Activated B cell treated with CpG ODN at 0.5 μM for 24 hours (primary cell): Measurements from ENCODE around the gene SUGCT. TPM values are rescaled to one million over a fixed set of nuclear protein-coding genes. Genes with fewer than 3 reads are reported as not detected.

Experiments used
- ATAC-seq: fragments of 200-7000 bp; cut with Tn5 transposase; one replicate; pipeline ENCODE4 v1.10.0; 2021; ENCODE audit warnings: low read depth, mild to moderate bottlenecking, moderate library complexity
- CTCF ChIA-PET: fragments of 350-600 bp; sonication (Branson Sonifier 250); formaldehyde crosslinking; loops from one replicate; lab custom pipeline; 2021; ENCODE audit warnings: antibody characterized with exemption; lab: Charles Lee
- POLR2A ChIA-PET: fragments of 350-600 bp; sonication (Branson Sonifier 250); formaldehyde crosslinking; loops from one replicate; lab custom pipeline; 2021; ENCODE audit warnings: antibody characterized with exemption; lab: Charles Lee
- DNase-seq: peaks from one replicate; pipeline ENCODE4 v3.0.0; 2022
- H3K27ac Mint-ChIP-seq: one replicate; pipeline ENCODE4 v1.8.0; 2020; ENCODE audit warnings: mixed read lengths
- H3K27me3 Mint-ChIP-seq: one replicate; pipeline ENCODE4 v1.8.0; 2021; ENCODE audit warnings: mixed read lengths
- H3K36me3 Mint-ChIP-seq: one replicate; pipeline ENCODE4 v1.8.0; 2021; ENCODE audit warnings: low read depth, mixed read lengths
- H3K4me1 Mint-ChIP-seq: one replicate; pipeline ENCODE4 v1.8.0; 2021; ENCODE audit warnings: mixed read lengths
- H3K4me3 Mint-ChIP-seq: one replicate; pipeline ENCODE4 v1.8.0; 2020; ENCODE audit warnings: mild to moderate bottlenecking, mixed read lengths
- H3K9me3 Mint-ChIP-seq: one replicate; pipeline ENCODE4 v1.8.0; 2020; ENCODE audit warnings: mixed read lengths
- intact Hi-C: fragments of 100-400 bp; cut with micrococcal nuclease; formaldehyde crosslinking; loops from one replicate; pipeline ENCODE4 v1.15.1; 2024
- total RNA-seq: library from RNA; stranded (reverse); gene quantifications from 2 replicates; pipeline ENCODE4 v1.2.3, GENCODE V29; 2022
- TF ChIP-seq, protein P1 (sequence below): fragments of 200-600 bp; IDR thresholded peaks from one replicate; pipeline ENCODE4 v1.8.0; 2022; ENCODE audit warnings: antibody characterized with exemption, mild to moderate bottlenecking

The SUGCT gene
- total RNA-seq, 1 donor from 2014 or later = 1.3 TPM

DNA sequence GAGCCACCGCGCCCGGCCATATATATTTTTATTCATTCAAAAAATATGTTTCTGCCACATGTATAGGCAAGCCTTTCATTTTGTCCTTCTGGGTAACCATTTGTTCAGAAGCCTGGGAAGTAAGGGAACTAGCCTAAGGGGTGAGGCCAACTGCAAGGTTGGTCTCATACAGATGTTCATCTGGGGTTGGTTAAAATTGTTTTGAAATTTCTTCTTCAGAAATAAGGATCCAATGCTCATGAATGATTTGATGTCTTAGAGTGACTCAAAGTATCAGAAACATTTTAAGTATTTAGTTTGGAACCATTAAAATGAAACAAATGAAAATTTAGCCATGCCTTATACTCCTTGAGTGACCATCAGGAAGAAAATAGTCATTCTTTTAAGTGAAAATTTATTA is 397.2 kb downstream of the SUGCT start:
- no peak overlapping the region for H3K27ac Mint-ChIP-seq
- no peaks in the 10 kb centered on the region for H3K4me1 Mint-ChIP-seq
- DNase-seq = no peak
- intact Hi-C loops = no loop called here
- no peak overlapping the region for H3K4me3 Mint-ChIP-seq
- no peaks in the 10 kb centered on the region for H3K9me3 Mint-ChIP-seq
- CTCF ChIA-PET = no interaction called here
- H3K36me3 Mint-ChIP-seq = no peaks in the 10 kb centered on the region
- POLR2A ChIA-PET = no interaction called here
- TF ChIP-seq, protein P1, sequence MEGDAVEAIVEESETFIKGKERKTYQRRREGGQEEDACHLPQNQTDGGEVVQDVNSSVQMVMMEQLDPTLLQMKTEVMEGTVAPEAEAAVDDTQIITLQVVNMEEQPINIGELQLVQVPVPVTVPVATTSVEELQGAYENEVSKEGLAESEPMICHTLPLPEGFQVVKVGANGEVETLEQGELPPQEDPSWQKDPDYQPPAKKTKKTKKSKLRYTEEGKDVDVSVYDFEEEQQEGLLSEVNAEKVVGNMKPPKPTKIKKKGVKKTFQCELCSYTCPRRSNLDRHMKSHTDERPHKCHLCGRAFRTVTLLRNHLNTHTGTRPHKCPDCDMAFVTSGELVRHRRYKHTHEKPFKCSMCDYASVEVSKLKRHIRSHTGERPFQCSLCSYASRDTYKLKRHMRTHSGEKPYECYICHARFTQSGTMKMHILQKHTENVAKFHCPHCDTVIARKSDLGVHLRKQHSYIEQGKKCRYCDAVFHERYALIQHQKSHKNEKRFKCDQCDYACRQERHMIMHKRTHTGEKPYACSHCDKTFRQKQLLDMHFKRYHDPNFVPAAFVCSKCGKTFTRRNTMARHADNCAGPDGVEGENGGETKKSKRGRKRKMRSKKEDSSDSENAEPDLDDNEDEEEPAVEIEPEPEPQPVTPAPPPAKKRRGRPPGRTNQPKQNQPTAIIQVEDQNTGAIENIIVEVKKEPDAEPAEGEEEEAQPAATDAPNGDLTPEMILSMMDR = no peak
- ATAC-seq = no peak
- H3K27me3 Mint-ChIP-seq = no peaks in the 10 kb centered on the region

DNA sequence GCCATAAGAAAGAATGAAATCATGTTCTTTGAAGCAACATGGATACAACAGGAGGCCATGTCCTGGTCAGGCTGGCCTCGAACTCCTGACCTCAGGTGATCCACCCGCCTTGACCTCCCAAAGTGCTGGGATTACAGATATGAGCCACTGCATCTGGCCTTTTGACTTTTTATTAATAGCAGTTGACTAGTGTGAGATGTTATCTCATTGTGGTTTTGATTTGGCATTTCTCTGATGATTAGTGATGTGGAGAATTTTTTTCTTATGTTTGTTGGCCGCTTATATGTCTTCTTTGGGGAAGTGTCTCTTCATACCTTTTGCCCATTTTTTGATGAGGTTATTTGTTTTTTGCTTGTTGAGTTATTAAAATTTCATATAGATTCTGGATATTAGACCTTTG is 400.9 kb downstream of the SUGCT start:
- intact Hi-C loops = no loop called here
- DNase-seq = no peak
- ATAC-seq = no peak
- no peaks in the 10 kb centered on the region for H3K36me3 Mint-ChIP-seq
- no peak overlapping the region for H3K4me3 Mint-ChIP-seq
- no peaks in the 10 kb centered on the region for H3K9me3 Mint-ChIP-seq
- TF ChIP-seq, protein P1 = no peak
- ChIA-PET POLR2A (no interaction called here), CTCF (no interaction called here)
- H3K27me3 Mint-ChIP-seq = no peaks in the 10 kb centered on the region
- no peak overlapping the region for H3K27ac Mint-ChIP-seq
- H3K4me1 Mint-ChIP-seq = no peaks in the 10 kb centered on the region

DNA sequence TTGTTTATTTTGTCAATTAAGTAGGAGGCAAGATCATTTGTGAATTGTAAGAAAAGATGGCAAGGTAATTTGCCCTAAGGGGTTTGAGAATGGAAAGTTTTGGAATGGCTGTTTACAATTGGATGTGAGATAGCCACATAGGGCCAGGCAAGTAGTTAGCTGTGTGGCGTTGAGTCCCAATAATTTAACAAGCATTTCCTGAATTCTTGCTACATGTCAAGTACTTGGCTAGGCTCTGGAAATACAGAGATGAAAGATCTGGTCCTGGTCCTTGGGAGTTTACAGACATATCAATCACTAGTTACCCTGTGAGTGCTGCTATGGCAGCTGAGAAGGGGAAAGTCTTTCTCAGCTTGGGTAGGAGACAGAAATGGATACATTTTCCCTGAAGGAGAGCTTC is 401.6 kb downstream of the SUGCT start:
- H3K4me3 Mint-ChIP-seq = no peak overlapping the region
- H3K27me3 Mint-ChIP-seq = no peaks in the 10 kb centered on the region
- H3K9me3 Mint-ChIP-seq = no peaks in the 10 kb centered on the region
- TF ChIP-seq, protein P1 = no peak
- ATAC-seq (no peak), DNase-seq (no peak)
- H3K4me1 Mint-ChIP-seq = no peaks in the 10 kb centered on the region
- H3K36me3 Mint-ChIP-seq = no peaks in the 10 kb centered on the region
- H3K27ac Mint-ChIP-seq = no peak overlapping the region
- intact Hi-C loops = no loop called here
- ChIA-PET POLR2A (no interaction called here), CTCF (no interaction called here)

DNA sequence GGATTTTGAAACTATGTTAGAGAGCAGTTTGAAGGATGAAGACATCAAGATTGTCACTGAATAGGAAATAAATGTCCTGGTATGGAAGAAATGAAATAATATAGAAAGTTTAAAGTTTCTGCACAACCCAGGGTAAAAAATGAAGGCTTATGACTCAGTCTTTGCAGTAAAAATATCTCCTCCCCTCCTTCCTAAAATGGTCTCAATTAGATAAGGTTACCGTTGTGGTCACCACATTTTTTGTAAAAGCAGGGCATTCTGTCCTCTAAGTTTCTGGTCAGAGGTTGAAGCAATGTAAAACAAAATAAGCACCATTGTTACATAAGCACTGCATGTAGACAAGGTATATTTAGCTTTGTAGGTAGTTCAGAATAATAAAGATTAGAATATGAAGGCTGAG is 403.5 kb downstream of the SUGCT start:
- intact Hi-C loops = no loop called here
- Mint-ChIP-seq H3K36me3 (no peaks in the 10 kb centered on the region), H3K4me3 (no peak overlapping the region), H3K27me3 (no peaks in the 10 kb centered on the region), H3K4me1 (no peaks in the 10 kb centered on the region), H3K27ac (no peak overlapping the region), H3K9me3 (no peaks in the 10 kb centered on the region)
- no peak for DNase-seq
- no peak for ATAC-seq
- ChIA-PET POLR2A (interaction anchor here (0.7 kb wide), 1 partner anchor 1629 kb away, joined by 6 read pairs; the partner anchor contains the start of gene VPS41), CTCF (no interaction called here)
- TF ChIP-seq, protein P1 = no peak

DNA sequence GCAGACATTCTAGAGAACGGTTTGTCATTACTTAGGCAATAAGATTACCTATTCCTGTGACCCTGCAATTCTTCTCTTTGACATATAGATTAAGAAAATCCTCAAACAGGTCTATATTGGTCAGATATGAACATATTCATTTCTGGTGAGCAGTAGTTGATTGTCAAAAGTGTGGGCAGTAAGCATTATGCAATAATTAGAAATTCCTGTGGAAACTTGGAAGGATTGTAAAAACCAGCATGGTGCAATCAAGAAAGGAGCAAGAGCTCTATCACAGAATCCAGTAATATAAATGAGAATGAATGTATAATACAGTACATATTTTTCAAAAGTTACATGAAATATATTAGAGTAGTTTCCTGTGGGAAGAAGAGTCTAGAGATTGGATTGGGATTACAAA is 406.5 kb downstream of the SUGCT start:
- Mint-ChIP-seq H3K9me3 (no peaks in the 10 kb centered on the region), H3K4me3 (no peak overlapping the region), H3K27me3 (no peaks in the 10 kb centered on the region), H3K4me1 (no peaks in the 10 kb centered on the region), H3K36me3 (no peaks in the 10 kb centered on the region), H3K27ac (no peak overlapping the region)
- DNase-seq (no peak), ATAC-seq (no peak)
- TF ChIP-seq, protein P1 = no peak
- intact Hi-C loops = no loop called here
- ChIA-PET CTCF (no interaction called here), POLR2A (no interaction called here)
